Measurements from ENCODE around the gene LPGAT1. TPM values are rescaled to one million over a fixed set of nuclear protein-coding genes. Genes with fewer than 3 reads are reported as not detected.
A peak's percentile ranks its signal among the peaks of the same experiment; 100 is the strongest.

Gene LPGAT1
- total RNA-seq (10 to 100 TPM; 44.1 to 70.5 TPM), polyA plus RNA-seq (ENCODE audit: insufficient read depth, low read depth, low replicate concordance) (43.0 TPM)
- long read RNA-seq, donor 1, full-length matches to known transcripts, result 2 of 12 reads
- long read RNA-seq, donor 1, partial matches to known transcripts, result 10 of 12 reads
- long read RNA-seq, donor 1, other reads (novel, unspliced or antisense), result 0 of 12 reads
- long read RNA-seq, donor 2, result 0 reads

DNA sequence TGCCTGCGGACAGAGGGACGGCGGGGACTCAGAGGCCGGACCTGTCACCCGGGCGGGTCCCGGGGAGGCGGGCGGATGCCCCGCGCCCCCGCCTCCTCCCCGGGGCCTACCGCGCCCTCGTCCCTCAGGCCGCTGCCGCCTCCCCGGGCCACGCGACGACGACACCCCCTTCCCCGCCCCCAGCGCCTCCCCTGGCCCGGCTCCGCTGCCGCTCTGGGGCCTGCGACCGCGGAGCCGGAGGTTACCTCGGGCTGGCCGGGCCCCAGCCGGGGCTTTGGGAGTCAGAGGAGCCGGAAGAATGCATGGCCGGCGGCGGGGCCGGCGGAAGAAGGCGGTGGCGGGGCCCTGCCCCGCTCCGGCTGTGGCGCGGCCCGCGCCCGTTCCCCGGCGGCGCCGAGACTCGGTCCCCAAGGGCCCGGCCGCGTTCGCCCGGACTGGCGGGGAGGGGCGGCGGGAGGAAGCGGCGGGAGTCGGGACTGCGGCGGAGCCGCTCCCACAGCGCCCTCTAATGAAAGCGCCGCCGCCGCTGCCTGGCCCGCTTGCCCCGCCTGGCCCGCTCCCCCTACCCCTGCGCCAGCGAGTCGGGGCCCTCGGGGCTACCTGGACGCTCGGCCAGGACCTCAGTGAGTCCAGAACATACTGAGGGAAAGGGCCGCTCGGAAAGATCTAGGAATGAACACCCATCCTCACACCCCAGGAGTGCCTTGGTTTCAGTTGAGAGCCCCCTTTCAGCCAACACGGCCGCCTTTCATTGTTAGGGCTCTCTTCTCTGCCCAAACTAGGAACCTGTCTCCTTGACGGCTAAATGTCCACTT is at the start of gene LPGAT1:
Gene LPGAT1, minus strand, starts transcription at position 436 of the 815 bp plus-strand sequence. CDS start 1,467 bp downstream, outside the sequence.
- intact Hi-C loops (cut with DNase I; ENCODE audit: low total_unique reads), result loop anchor here (5.0 kb wide), 1 partner anchor 133 kb away; no protein-coding TSS in a partner anchor

DNA sequence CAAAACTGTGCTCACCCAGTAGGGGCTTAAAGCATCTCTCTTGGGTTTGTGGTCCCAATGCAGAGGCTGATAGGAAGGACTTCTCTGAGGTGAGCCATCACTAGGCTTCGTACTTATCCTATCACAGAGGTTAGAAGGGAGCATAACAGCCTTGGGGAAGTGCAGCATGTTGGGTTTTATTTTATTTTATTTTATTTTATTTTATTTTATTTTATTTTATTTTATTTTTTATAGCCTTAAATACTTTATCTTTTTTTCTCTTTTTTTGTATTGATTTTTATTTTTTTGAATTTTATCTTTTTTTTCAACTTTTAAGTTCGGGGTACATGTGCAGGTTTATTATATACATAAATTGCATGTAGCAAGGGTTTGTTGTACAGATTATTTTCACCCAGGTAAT is 48.9 kb upstream of the LPGAT1 start:
- H3K36me3 ChIP-seq (ENCODE audit: low read depth, missing control alignments), result no peaks in the 10 kb centered on the region
- H3K27ac ChIP-seq, result no peak overlapping the region
- DNase-seq, result no peak
- H3K4me1 ChIP-seq, result no peaks in the 10 kb centered on the region
- no peak for TF ChIP-seq CTCF (IDR thresholded peaks at IDR 0.05)
- 85 to 94% methylated on average over 2 of the region's 2 CpGs for WGBS, 2 donors
- H3K9me3 ChIP-seq, result no peaks in the 10 kb centered on the region
- no peaks in the 10 kb centered on the region for H3K27me3 ChIP-seq
- H3K4me3 ChIP-seq, result no peak overlapping the region
- intact Hi-C loops (cut with DNase I; ENCODE audit: low total_unique reads), result no loop called here

More for the DNA sequence above, at the start of gene LPGAT1:
- H3K4me1 ChIP-seq, result no peaks in the 10 kb centered on the region
- H3K9me3 ChIP-seq, result no peaks in the 10 kb centered on the region
- H3K36me3 ChIP-seq (ENCODE audit: low read depth, missing control alignments), result no peaks in the 10 kb centered on the region
- peak; percentile 79 for DNase-seq
- peak within 1 kb of the TSS; percentile 77 to 98 for H3K4me3 ChIP-seq
- TF ChIP-seq POLR2A (IDR thresholded peaks at IDR 0.05), result no peak
- peak; percentile 36 to 66 (median 63) for TF ChIP-seq CTCF (IDR thresholded peaks at IDR 0.05)
- WGBS, 2 donors, result 0 to 2% methylated on average over 3 to 33 of the region's 88 CpGs
- H3K27me3 ChIP-seq, result no peaks in the 10 kb centered on the region
- H3K27ac ChIP-seq, result peak within 1 kb of the TSS; percentile 83 to 97

DNA sequence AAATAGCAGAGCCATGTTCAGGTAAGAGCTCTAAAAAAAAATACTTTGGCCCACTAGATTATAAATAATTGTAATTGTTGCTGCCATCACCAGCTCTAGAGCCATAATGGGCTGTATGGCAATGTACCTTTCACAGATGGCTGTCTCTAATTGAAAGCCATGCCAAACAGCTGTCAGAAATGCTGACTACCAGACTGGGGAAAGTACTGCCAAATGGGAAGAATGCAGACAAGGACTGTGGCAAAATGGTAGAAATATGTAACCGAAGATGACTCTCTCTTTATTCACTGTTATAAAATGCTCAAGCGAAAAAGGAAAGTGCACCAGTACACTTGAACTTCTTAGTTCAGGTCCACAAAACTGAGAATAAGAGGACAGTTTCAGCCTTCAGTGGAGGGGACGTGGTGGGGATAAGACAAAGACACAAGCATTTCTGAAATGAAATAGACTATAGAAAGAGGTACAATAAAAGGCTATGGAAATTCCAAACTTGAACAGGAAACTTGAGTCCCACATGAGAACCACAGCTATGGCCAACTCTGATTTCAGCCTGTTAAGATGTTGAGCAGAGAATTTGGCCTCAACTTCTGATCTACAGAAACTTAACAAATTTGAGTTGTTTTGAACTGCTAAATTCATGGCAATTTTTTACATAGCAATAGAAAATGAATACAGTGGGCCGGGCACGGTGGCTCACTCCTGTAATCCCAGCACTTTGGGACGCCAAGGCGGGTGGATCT is 46.5 kb upstream of the LPGAT1 start:
- no peak for TF ChIP-seq CTCF (IDR thresholded peaks at IDR 0.05)
- TF ChIP-seq POLR2A (IDR thresholded peaks at IDR 0.05), result no peak
- Histone ChIP-seq H3K4me3 (no peak overlapping the region), H3K27ac (no peak overlapping the region), H3K9me3 (no peaks in the 10 kb centered on the region), H3K27me3 (no peaks in the 10 kb centered on the region), H3K36me3 (ENCODE audit: low read depth, missing control alignments) (no peaks in the 10 kb centered on the region), H3K4me1 (no peaks in the 10 kb centered on the region)
- DNase-seq, result no peak
- intact Hi-C loops (cut with DNase I; ENCODE audit: low total_unique reads), result no loop called here
- 93 to 95% methylated on average over 7 of the region's 7 CpGs for WGBS, 2 donors

DNA sequence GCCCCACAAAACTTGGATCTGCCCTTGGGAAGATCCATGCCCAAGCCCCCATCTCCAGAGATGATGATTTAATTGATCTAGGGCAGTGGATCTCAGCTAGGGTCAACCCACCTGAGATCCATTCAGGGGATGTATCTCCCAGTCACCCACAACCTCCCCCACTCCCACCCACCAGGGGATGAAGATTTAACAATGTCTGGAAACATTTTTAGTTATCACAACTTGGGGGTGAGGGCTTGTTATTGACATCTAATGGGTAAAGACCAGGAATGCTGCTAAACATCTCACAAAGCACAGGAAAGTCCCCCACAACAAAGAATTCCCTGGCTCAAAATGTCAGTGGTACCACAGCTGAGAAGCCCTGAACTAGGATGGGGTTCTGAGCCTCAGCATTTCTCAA is 45.0 kb upstream of the LPGAT1 start:
- no peak overlapping the region for H3K4me3 ChIP-seq
- no peaks in the 10 kb centered on the region for H3K4me1 ChIP-seq
- H3K27me3 ChIP-seq, result no peaks in the 10 kb centered on the region
- no peak for TF ChIP-seq POLR2A (IDR thresholded peaks at IDR 0.05)
- no peak for TF ChIP-seq CTCF (IDR thresholded peaks at IDR 0.05)
- no peaks in the 10 kb centered on the region for H3K36me3 ChIP-seq (ENCODE audit: low read depth, missing control alignments)
- DNase-seq, result no peak
- no peaks in the 10 kb centered on the region for H3K9me3 ChIP-seq
- intact Hi-C loops (cut with DNase I; ENCODE audit: low total_unique reads), result no loop called here
- H3K27ac ChIP-seq, result no peak overlapping the region
